H9 (cell line): ENCODE data around the gene BRCA2. TPM values are rescaled to one million over a fixed set of nuclear protein-coding genes. Genes with fewer than 3 reads are reported as not detected.

Experiments used
- DNase-seq: peaks from one replicate; pipeline ENCODE4 v3.0.0-alpha.2; 2017
- H2AFZ ChIP-seq: one replicate; pipeline ENCODE4 v1.6.1; 2013; ENCODE audit warnings: mild to moderate bottlenecking, low read length, control low read depth, moderate library complexity
- H2AK5ac ChIP-seq: 2 replicates; pipeline ENCODE4 v1.6.1; 2013; ENCODE audit warnings: low read length, control low read depth, mixed read lengths; ENCODE audit not compliant: insufficient read length
- H2BK120ac ChIP-seq: one replicate; pipeline ENCODE4 v1.6.1; 2013; ENCODE audit warnings: low read depth, mild to moderate bottlenecking, low read length, control low read depth, inconsistent platforms; ENCODE audit not compliant: poor library complexity, severe bottlenecking
- H2BK12ac ChIP-seq: 2 replicates; pipeline ENCODE4 v1.6.1; 2013; ENCODE audit warnings: low read length, control low read depth, mixed read lengths, low read depth; ENCODE audit not compliant: insufficient read length
- H2BK15ac ChIP-seq: 2 replicates; pipeline ENCODE4 v1.6.1; 2013; ENCODE audit warnings: low read depth, low read length, control low read depth
- H2BK20ac ChIP-seq: one replicate; pipeline ENCODE4 v1.6.1; 2013; ENCODE audit warnings: low read depth, mild to moderate bottlenecking, low read length, control low read depth, inconsistent platforms; ENCODE audit not compliant: poor library complexity, severe bottlenecking
- H2BK5ac ChIP-seq: 2 replicates; pipeline ENCODE4 v1.6.1; 2013; ENCODE audit warnings: low read length, control low read depth, mixed read lengths; ENCODE audit not compliant: insufficient read length
- H3K14ac ChIP-seq: 2 replicates; pipeline ENCODE4 v1.6.1; 2013; ENCODE audit warnings: low read length, control low read depth; ENCODE audit not compliant: insufficient read depth
- H3K18ac ChIP-seq: 2 replicates; pipeline ENCODE4 v1.6.1; 2013; ENCODE audit warnings: low read depth, mild to moderate bottlenecking, mixed read lengths, low read length, control low read depth; ENCODE audit not compliant: insufficient read length
- H3K23ac ChIP-seq: 2 replicates; pipeline ENCODE4 v1.6.1; 2013; ENCODE audit warnings: low read length, control low read depth, mixed read lengths, low read depth; ENCODE audit not compliant: insufficient read length
- H3K23me2 ChIP-seq: 2 replicates; pipeline ENCODE4 v1.6.1; 2013; ENCODE audit warnings: low read depth, mild to moderate bottlenecking, mixed read lengths, low read length, control low read depth; ENCODE audit not compliant: insufficient read length, poor library complexity, severe bottlenecking
- H3K27ac ChIP-seq: 2 replicates; pipeline ENCODE4 v1.5.1; 2013; ENCODE audit warnings: low read length, control low read depth, mixed read lengths, low read depth; ENCODE audit not compliant: insufficient read length
- H3K27me3 ChIP-seq: 2 replicates; pipeline ENCODE4 v1.6.1; 2013; ENCODE audit warnings: low read length, control low read depth, inconsistent platforms; ENCODE audit not compliant: insufficient read depth
- H3K4ac ChIP-seq: 2 replicates; pipeline ENCODE4 v1.6.1; 2013; ENCODE audit warnings: low read depth, mild to moderate bottlenecking, control low read depth, inconsistent platforms, low read length, moderate library complexity
- H3K4me1 ChIP-seq: 2 replicates; pipeline ENCODE4 v1.6.1; 2013; ENCODE audit warnings: low read length, control low read depth, inconsistent platforms; ENCODE audit not compliant: insufficient read depth
- H3K4me2 ChIP-seq: 2 replicates; pipeline ENCODE4 v1.6.1; 2013; ENCODE audit warnings: low read length, control low read depth, mixed read lengths; ENCODE audit not compliant: insufficient read length, insufficient read depth
- H3K56ac ChIP-seq: 2 replicates; pipeline ENCODE4 v1.6.1; 2013; ENCODE audit warnings: low read depth, mild to moderate bottlenecking, mixed read lengths, low read length, control low read depth; ENCODE audit not compliant: insufficient read length
- H3K79me1 ChIP-seq: 2 replicates; pipeline ENCODE4 v1.6.1; 2013; ENCODE audit warnings: low read depth, mild to moderate bottlenecking, moderate library complexity, low read length, control low read depth, inconsistent platforms; ENCODE audit not compliant: insufficient read depth, poor library complexity, severe bottlenecking
- H3K79me2 ChIP-seq: 2 replicates; pipeline ENCODE4 v1.6.1; 2013; ENCODE audit warnings: low read length, control low read depth, inconsistent platforms; ENCODE audit not compliant: insufficient read depth
- H3K9ac ChIP-seq: 2 replicates; pipeline ENCODE4 v1.6.1; 2013; ENCODE audit warnings: low read length, control low read depth, mixed read lengths; ENCODE audit not compliant: insufficient read length; ENCODE audit errors: extremely low read depth
- H3K9me3 ChIP-seq: one replicate; pipeline ENCODE4 v1.6.1; 2013; ENCODE audit warnings: low read depth, low read length, inconsistent platforms; ENCODE audit not compliant: control insufficient read depth
- H3T11ph ChIP-seq: one replicate; pipeline ENCODE4 v1.6.1; 2013; ENCODE audit warnings: mild to moderate bottlenecking, low read length, control low read depth, inconsistent platforms
- H4K20me1 ChIP-seq: one replicate; pipeline ENCODE4 v1.6.1; 2013; ENCODE audit not compliant: control insufficient read depth, insufficient read length, insufficient read depth
- H4K5ac ChIP-seq: 2 replicates; pipeline ENCODE4 v1.6.1; 2013; ENCODE audit warnings: low read depth, mild to moderate bottlenecking, mixed read lengths, low read length, control low read depth; ENCODE audit not compliant: insufficient read length
- H4K8ac ChIP-seq: replicated peaks from 2 replicates; pipeline ENCODE4 v1.6.1; 2013; ENCODE audit warnings: low read length, control low read depth, mixed read lengths, low read depth; ENCODE audit not compliant: insufficient read length
- H4K91ac ChIP-seq: 2 replicates; pipeline ENCODE4 v1.6.1; 2013; ENCODE audit warnings: low read depth, mild to moderate bottlenecking, moderate library complexity, mixed read lengths, low read length, control low read depth; ENCODE audit not compliant: insufficient read length
- H3K27ac Mint-ChIP-seq, 3 experiments: 2 replicates in 2 of 3; 3 replicates in 1 of 3; pipeline ENCODE4 v1.8.0; 2020 to 2021; ENCODE audit warnings: mixed read lengths in 3 of 3, mild to moderate bottlenecking in 1 of 3, moderate library complexity in 1 of 3
- H3K27me3 Mint-ChIP-seq: 2 replicates; pipeline ENCODE4 v1.8.0; 2021; ENCODE audit warnings: low read depth, mild to moderate bottlenecking, moderate library complexity, mixed read lengths
- H3K36me3 Mint-ChIP-seq, 3 experiments: 2 replicates in 2 of 3; 3 replicates in 1 of 3; pipeline ENCODE4 v1.8.0; 2020 to 2021; ENCODE audit warnings: low read depth in 3 of 3, mixed read lengths in 3 of 3; ENCODE audit not compliant: insufficient read depth in 1 of 3
- H3K4me1 Mint-ChIP-seq, 2 experiments: 2 replicates each; pipeline ENCODE4 v1.8.0; 2020; ENCODE audit warnings: mixed read lengths in 2 of 2
- H3K4me3 Mint-ChIP-seq, 2 experiments: 2 replicates in 1 of 2; 3 replicates in 1 of 2; pipeline ENCODE4 v1.8.0; 2020 to 2021; ENCODE audit warnings: mild to moderate bottlenecking in 2 of 2, mixed read lengths in 2 of 2, moderate library complexity in 1 of 2
- H3K9me3 Mint-ChIP-seq, 2 experiments: 2 replicates in 1 of 2; 3 replicates in 1 of 2; pipeline ENCODE4 v1.8.0; 2020; ENCODE audit warnings: mild to moderate bottlenecking in 2 of 2, mixed read lengths in 2 of 2, moderate library complexity in 1 of 2
- WGBS: extraction: QIAGEN DNeasy Blood & Tissue Kit; methylation state at CpG from one replicate; pipeline ENCODE4 v1.1.7; 2013; ENCODE audit warnings: missing lambda C conversion rate, low lambda C conversion rate, mixed read lengths; ENCODE audit not compliant: insufficient read length; ENCODE audit errors: extremely low coverage; 5-methylcytosine and 5-hydroxymethylcytosine counted together
- total RNA-seq: library from RNA; stranded (reverse); gene quantifications from 2 replicates; pipeline ENCODE4 v1.2.1, GENCODE V29; 2021
- TF ChIP-seq, protein P1 (sequence below): fragments of 200-600 bp; sonication (generic); conservative IDR thresholded peaks from 3 replicates; pipeline ENCODE4 v1.8.0; 2021; ENCODE audit warnings: antibody characterized with exemption, mild to moderate bottlenecking

The BRCA2 gene
- total RNA-seq, 1 experiment from 2014 or later, result 17.0 TPM

DNA sequence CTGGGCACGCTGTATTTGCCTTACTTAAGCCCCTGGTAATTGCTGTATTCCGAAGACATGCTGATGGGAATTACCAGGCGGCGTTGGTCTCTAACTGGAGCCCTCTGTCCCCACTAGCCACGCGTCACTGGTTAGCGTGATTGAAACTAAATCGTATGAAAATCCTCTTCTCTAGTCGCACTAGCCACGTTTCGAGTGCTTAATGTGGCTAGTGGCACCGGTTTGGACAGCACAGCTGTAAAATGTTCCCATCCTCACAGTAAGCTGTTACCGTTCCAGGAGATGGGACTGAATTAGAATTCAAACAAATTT, 676 bp downstream of the BRCA2 start:
- H3T11ph ChIP-seq, result peak overlapping the region; percentile 84
- peak overlapping the region; percentile 14 for H3K27ac ChIP-seq
- H2BK5ac ChIP-seq, result no peak overlapping the region
- H3K4me1 ChIP-seq, result no peaks in the 10 kb centered on the region
- no peak overlapping the region for H2BK20ac ChIP-seq
- no peak overlapping the region for H2AK5ac ChIP-seq
- DNase-seq, result no peak
- H2BK12ac ChIP-seq, result no peak overlapping the region
- no peak overlapping the region; the same call in 1 of the 2 replicates for H2BK15ac ChIP-seq
- peak overlapping the region; percentile 97 for H3K18ac ChIP-seq
- H4K5ac ChIP-seq, result peak overlapping the region; percentile 98
- no peak overlapping the region for H2BK120ac ChIP-seq
- H3K9me3 Mint-ChIP-seq, result no peaks in the 10 kb centered on the region
- H3K27me3 Mint-ChIP-seq, result no peaks in the 10 kb centered on the region
- H2AFZ ChIP-seq, result peak overlapping the region; percentile 10
- H3K27me3 ChIP-seq, result no peaks in the 10 kb centered on the region
- no CpG with 5 or more reads among the region's 13 CpGs for WGBS
- no peak overlapping the region for H3K4ac ChIP-seq
- peaks cover 4 to 23% (median 14%) of the 10 kb centered on the region in 3 experiments; a peak in 6 of 7 replicates for H3K36me3 Mint-ChIP-seq
- H3K9ac ChIP-seq, result peak overlapping the region; percentile 99
- H3K9me3 ChIP-seq, result no peaks in the 10 kb centered on the region
- no peak overlapping the region for H4K91ac ChIP-seq
- H3K4me3 Mint-ChIP-seq, result peak overlapping the region; percentile 88 to 89
- peak overlapping the region; percentile 80; the same call in 1 of the 2 replicates for H3K14ac ChIP-seq
- H3K23me2 ChIP-seq, result peaks cover 10% of the 10 kb centered on the region
- peak overlapping the region; percentile 93 to 99 (median 96); a peak in 6 of 7 replicates for H3K27ac Mint-ChIP-seq
- no peaks in the 10 kb centered on the region for H3K79me2 ChIP-seq
- H3K4me1 Mint-ChIP-seq, result peaks cover 10% of the 10 kb centered on the region in 2 experiments; a peak in 3 of 4 replicates
- TF ChIP-seq, protein P1, sequence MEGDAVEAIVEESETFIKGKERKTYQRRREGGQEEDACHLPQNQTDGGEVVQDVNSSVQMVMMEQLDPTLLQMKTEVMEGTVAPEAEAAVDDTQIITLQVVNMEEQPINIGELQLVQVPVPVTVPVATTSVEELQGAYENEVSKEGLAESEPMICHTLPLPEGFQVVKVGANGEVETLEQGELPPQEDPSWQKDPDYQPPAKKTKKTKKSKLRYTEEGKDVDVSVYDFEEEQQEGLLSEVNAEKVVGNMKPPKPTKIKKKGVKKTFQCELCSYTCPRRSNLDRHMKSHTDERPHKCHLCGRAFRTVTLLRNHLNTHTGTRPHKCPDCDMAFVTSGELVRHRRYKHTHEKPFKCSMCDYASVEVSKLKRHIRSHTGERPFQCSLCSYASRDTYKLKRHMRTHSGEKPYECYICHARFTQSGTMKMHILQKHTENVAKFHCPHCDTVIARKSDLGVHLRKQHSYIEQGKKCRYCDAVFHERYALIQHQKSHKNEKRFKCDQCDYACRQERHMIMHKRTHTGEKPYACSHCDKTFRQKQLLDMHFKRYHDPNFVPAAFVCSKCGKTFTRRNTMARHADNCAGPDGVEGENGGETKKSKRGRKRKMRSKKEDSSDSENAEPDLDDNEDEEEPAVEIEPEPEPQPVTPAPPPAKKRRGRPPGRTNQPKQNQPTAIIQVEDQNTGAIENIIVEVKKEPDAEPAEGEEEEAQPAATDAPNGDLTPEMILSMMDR, result no peak
- peak overlapping the region; percentile 96 for H3K4me2 ChIP-seq
- no peak overlapping the region for H3K56ac ChIP-seq
- no peaks in the 10 kb centered on the region for H3K79me1 ChIP-seq
- H4K8ac ChIP-seq, result peak overlapping the region; percentile 98
- H4K20me1 ChIP-seq, result no peaks in the 10 kb centered on the region
- no peak overlapping the region for H3K23ac ChIP-seq
